HT-29 (cell line): ENCODE results near the gene PIAS4. TPM values are rescaled to one million over a fixed set of nuclear protein-coding genes. Genes with fewer than 3 reads are reported as not detected.

Experiments used
- DNase-seq: peaks from one replicate; pipeline ENCODE4 v3.0.0-alpha.2; 2015; ENCODE audit warnings: low spot score
- total RNA-seq: library from RNA; depleted of rRNA; stranded (reverse); fragments of >200 nt; shearing (Covaris generic); gene quantifications from 2 replicates; pipeline ENCODE4 v1.2.3, GENCODE V29; 2014

The PIAS4 gene
- total RNA-seq, 1 experiment from 2014 or later, result 40.8 TPM

DNA sequence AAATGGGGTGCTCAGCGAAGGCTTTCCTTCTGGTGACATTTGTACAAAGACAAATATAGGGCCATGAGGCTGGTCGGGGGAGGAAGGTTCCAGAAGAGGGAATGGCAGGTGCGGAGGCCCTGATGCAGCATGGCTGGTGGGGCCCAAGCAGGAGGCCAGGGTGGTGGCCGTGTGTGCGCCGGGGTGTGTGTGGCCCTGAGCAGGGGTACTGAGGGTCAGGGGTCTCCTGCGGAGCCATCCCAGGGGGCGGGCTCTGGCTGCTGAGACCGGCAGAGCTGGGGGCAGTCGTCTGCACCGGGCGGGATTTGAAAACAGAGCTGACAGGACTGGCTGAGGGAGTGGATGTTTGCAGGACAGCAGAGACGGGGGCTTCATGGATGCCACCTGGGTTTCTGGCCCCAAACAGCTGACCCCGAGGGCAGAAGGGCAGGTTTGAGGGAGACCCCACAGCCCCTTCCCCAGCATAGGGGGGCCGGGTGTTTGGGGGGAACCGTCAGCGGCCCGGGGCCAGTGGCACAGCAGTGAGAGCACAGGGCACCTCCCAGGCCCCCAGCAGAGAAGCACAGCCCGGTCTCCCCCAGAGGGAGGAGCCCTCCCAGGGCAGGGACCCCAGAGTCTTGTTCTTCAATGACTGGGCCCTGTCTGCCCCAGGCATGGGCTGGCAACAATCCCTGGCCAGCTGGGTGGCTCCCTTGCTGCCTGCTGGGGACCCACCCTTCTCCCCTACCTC is 11.4 kb downstream of the PIAS4 start:
- DNase-seq, result no peak

DNA sequence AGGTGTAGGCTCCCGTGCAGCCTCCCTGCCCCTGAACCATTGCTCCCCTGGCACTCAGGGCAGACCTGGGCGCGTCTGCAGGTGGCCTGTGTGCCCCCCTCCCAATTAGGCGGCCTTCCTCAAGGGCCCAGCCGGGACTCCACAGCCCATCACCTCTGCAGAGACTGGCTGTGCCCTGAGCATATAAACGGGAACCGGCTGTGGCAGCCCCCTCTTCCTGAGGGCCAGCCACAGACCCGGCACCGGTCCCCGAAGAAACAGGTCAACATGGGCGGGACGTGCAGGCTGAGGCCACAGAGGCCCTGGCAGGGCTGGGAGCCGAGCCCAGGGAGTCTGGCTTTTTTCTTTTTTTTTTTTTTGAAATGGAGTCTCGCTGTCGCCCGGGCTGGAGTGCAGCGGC is 12.0 kb downstream of the PIAS4 start:
- no peak for DNase-seq

DNA sequence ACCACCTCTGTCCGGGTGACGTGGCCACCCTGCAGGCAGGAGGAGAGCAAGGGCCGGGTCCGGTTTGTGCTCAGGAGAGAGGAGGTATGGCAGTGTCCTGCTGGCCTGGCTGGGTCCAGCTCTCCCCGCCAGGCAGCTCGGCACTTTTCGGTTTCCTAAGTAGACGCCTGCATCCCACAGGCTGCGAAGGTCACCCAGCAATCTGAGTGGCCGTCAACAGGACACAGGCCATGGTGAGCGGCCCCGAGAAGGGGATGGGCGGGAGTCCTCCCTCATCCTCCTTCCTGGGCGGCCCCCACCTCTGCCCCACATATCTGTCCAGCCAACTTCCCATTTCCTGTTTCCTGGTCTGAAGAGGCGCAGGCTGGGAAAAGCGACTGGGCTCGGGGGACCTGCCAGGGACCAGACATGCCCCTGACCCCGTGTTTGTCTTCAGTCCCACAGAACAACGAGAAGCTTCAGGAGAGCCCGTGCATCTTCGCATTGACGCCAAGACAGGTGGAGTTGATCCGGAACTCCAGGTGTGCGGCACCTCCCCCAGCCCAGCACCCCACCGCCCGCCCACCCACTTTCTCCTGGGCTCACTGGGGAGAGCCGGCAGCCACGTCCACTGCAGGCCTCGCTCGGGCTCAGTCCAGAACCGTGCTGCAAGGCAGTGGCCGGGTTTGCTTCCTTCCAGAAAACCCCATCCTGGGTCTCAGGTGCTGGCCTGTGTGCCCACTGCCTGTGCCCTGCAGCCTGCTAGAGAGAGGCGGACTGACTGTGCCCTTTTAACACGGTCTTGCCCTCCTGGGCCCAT is 16.3 kb downstream of the PIAS4 start:
- peak; percentile 56 for DNase-seq

DNA sequence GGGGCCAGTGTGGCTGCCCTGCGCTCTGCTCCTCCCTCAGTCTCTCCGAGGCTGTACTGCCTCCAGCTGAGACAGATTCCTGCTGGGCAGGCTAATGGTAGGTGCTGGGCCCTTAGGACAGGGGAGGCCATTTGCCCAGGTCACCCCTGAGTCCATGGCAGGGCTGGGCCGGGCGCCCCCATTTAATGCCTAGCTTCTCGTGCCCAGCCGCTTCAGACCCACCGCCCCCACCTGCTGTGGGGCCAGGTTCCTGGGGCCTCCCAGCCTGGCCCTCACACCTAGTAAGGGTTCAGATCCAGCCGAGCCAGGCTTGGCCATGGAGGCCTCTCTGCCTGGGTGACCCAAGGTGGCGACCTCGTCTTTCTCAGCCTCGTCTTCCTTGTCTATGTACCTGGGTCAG is 17.8 kb downstream of the PIAS4 start:
- no peak for DNase-seq

GRCh38 chr19:4027146-4027545 is 19.6 kb downstream of the PIAS4 start:
- no peak for DNase-seq

DNA sequence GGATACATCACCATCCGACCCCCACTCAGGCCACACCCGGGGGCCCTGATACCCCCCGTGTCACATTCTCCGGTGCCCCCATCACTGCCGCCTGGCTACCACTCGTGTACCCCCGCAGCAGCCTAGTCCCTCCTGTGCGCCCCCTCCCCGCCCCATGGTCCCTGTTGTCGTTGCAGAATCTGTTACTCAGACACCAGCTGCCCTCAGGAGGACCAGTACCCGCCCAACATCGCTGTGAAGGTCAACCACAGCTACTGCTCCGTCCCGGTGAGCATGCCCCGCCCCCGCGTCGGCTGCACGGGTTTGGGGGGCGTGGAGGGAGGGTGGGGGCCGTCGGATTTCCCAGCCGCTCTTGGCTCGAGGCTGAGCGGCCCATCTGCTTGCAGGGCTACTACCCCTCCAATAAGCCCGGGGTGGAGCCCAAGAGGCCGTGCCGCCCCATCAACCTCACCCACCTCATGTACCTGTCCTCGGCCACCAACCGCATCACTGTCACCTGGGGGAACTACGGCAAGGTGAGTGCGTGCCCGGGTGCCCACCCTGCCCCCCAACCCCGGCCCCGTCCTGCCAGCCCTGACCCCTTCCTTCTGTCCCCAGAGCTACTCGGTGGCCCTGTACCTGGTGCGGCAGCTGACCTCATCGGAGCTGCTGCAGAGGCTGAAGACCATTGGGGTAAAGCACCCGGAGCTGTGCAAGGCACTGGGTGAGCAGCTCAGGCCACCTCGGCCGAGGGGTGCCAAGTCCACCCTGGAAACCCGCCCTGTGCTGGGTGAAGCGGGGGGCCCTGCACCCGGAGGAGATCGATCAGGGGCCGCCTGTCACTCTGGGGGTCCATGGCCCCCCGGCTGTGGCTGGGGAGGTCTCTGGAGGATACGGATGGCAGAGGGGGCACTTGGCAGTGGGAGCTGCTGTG is 21.1 kb downstream of the PIAS4 start:
- no peak for DNase-seq

GRCh38 chr19:4029247-4029614 is 21.7 kb downstream of the PIAS4 start:
- DNase-seq, result no peak

DNA sequence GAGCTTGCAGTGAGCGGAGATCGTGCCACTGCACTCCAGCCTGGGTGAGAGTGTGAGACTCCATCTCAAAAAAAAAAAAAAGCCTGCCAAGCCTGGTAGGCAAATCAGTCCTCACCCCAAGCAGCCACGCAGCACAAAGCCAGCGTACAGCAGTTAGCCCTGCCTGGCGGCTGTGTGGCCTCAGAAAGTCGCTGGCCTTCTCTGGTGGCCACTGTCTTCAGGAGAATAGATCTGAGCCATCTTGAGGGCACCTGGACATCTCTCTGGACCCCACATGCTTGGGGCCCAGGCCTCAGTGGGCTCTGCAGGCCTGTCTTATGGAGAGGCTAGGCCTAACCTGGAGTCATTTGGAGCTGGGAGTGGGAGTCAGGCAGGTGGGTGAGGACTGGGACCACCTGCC is 23.0 kb downstream of the PIAS4 start:
- no peak for DNase-seq

DNA sequence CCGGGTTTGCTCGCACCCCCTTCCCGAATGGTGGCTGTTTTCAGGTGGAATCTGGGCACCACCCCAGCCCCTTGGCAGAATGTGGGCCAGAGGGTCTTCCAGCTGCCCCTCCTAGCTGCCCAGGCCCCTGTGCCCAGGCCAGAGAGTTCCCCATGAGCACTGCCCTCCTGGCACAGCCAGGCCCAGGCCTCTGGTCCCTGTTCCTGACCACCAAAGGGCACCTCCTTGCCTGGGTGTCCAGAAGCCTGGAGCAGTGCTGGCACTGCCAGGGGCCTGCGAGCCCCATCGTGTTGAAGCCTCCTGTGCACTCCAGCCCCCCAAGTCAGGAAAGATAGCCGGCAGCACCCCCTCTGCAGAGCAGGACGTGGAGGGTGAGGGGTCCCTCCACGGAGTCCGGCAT is 23.4 kb downstream of the PIAS4 start:
- no peak for DNase-seq

- no peak for DNase-seq
Observed at GRCh38 chr19:4031420-4031819, 23.9 kb downstream of the PIAS4 start.

DNA sequence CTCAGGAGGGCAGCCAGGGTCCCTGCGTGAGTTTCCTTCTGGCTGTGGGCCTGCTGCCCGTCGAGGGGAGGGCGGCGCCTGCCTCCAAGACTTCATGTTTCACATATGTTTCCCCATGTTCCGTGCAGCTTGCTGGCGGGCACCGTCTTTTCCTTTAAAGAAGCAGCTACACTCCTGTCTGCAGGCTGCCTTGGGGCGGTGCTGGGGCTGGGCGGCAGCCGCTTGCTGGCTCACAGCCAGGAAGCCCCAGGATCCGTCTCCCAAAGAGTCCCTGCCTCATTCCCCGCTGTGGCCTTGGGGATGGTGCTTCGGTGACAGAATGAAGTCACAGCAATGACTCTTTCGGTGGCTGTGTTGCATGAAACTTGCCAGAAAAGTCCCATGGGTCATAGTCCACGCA is 24.9 kb downstream of the PIAS4 start:
- no peak for DNase-seq

DNA sequence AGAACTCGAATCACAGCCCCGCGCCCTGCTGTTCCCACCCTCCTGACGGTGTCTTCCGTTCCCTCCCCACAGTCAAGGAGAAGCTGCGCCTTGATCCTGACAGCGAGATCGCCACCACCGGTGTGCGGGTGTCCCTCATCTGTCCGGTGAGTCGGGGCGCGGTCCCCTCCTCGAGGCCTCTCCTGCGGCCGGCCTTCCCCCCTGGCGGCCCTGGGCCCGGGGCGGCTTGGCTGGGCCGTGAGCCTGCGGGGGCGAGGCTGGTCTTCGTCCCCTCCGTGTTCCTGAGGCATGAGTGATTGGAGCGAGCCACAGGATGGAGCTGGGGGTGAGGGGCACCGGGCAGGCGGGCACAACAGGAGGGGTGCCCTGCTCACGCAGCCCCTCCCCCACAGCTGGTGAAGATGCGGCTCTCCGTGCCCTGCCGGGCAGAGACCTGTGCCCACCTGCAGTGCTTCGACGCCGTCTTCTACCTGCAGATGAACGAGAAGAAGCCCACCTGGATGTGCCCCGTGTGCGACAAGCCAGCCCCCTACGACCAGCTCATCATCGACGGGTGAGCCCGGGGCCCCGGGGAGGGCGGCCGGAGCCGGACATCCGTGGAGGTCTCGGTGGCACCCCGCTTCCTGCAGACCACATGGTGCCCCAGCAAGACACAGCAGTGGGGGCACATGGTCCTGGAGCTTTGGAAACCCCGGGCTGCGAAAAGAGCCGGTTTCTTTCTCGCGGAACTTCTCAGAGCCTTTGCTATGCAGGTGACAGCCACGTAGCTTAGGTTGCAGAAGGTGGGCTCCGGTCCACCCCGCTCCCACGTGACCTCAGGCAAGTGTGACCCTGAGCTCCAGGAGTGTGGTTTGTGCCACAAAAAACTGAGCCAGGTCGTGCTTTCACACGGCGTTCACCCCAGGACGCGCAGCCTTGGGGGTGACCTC is 25.8 kb downstream of the PIAS4 start:
- no peak for DNase-seq

- DNase-seq, result no peak
Observed at GRCh38 chr19:4034048-4035017, 26.8 kb downstream of the PIAS4 start.

DNA sequence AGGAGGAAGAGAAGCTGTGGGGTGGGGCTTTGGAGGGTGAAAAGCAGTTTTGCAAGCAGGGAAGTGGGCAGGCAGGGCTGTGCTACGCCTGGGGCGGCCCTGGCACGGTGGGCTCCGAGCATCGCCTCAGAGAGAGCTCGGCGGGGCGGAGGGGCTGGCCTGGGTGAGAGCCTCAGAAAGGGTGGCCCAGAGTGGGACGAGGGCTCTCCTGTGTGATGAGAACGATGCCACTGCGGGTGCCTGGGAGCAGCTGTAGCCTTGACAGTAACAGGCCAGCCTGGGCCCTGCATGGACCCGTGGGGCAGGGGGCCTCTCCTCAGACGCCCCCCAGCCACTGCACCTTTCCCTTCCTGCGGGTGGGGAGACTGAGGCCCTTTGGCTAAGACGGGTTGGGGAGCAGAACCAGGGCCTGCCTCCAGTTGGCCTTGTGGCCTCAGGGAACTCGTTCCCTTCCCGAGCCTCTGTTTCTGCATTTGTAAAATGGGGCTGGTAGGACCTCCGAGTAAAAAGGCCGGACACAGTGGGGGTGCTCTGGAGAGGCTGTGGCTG is 27.6 kb downstream of the PIAS4 start:
- no peak for DNase-seq

- DNase-seq, result no peak
Observed at GRCh38 chr19:4035582-4035981, 28.0 kb downstream of the PIAS4 start.

- DNase-seq, result no peak
Observed at GRCh38 chr19:4036576-4037300, 29.2 kb downstream of the PIAS4 start.

DNA sequence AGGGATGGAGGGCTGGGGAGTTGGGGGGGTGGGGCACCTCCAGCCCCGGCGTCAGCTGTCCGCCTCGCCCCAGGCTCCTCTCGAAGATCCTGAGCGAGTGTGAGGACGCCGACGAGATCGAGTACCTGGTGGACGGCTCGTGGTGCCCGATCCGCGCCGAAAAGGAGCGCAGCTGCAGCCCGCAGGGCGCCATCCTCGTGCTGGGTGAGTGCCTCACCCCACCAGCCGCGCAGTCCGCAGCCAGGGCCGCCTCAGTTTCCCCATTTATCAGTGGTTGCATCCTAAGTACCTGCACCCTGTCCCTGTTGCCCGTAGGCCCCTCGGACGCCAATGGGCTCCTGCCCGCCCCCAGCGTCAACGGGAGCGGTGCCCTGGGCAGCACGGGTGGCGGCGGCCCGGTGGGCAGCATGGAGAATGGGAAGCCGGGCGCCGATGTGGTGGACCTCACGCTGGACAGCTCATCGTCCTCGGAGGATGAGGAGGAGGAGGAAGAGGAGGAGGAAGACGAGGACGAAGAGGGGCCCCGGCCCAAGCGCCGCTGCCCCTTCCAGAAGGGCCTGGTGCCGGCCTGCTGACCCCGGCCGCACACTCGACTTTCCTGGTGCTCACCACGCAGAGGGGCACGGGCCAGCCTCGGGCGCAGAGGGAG is 29.9 kb downstream of the PIAS4 start:
- DNase-seq, result no peak

GRCh38 chr19:4038057-4038456 is 30.5 kb downstream of the PIAS4 start:
- DNase-seq, result no peak
